GM21576 (cell line): ENCODE data around the gene CLSTN2.

Source experiments
- ATAC-seq: cut with Tn5 transposase; IDR thresholded peaks from one replicate; pipeline ENCODE4 v1.9.1; 2021; ENCODE audit warnings: mild to moderate bottlenecking, moderate library complexity; ENCODE audit not compliant: unreplicated experiment

The CLSTN2 gene

GRCh38 chr3:140143367-140144069 lies 208.5 kb downstream of the CLSTN2 start:
- no peak for ATAC-seq

- no peak for ATAC-seq
Measured at GRCh38 chr3:140145528-140145927, 210.5 kb downstream of the CLSTN2 start.

- ATAC-seq: no peak
Measured at GRCh38 chr3:140146668-140147067, 211.7 kb downstream of the CLSTN2 start.

- ATAC-seq: no peak
Measured at GRCh38 chr3:140147965-140148490, 213.0 kb downstream of the CLSTN2 start.

GRCh38 chr3:140148824-140149390 lies 213.9 kb downstream of the CLSTN2 start:
- ATAC-seq: no peak

- no peak for ATAC-seq
Measured at GRCh38 chr3:140151321-140151720, 216.3 kb downstream of the CLSTN2 start.

- ATAC-seq: no peak
Measured at GRCh38 chr3:140152851-140153639, 218.1 kb downstream of the CLSTN2 start.

GRCh38 chr3:140153736-140154135 lies 218.8 kb downstream of the CLSTN2 start:
- no peak for ATAC-seq

GRCh38 chr3:140157161-140157560 lies 222.2 kb downstream of the CLSTN2 start:
- no peak for ATAC-seq

GRCh38 chr3:140159646-140160045 lies 224.7 kb downstream of the CLSTN2 start:
- ATAC-seq: no peak

- no peak for ATAC-seq
Measured at GRCh38 chr3:140160553-140160952, 225.6 kb downstream of the CLSTN2 start.

GRCh38 chr3:140162551-140162950 lies 227.6 kb downstream of the CLSTN2 start:
- no peak for ATAC-seq

- no peak for ATAC-seq
Measured at GRCh38 chr3:140163159-140163763, 228.3 kb downstream of the CLSTN2 start.

GRCh38 chr3:140164156-140164555 lies 229.2 kb downstream of the CLSTN2 start:
- ATAC-seq: no peak

- ATAC-seq: no peak
Measured at GRCh38 chr3:140164922-140165590, 230.1 kb downstream of the CLSTN2 start.

- ATAC-seq: no peak
Measured at GRCh38 chr3:140165781-140166180, 230.8 kb downstream of the CLSTN2 start.

GRCh38 chr3:140166861-140167599 lies 232.0 kb downstream of the CLSTN2 start:
- no peak for ATAC-seq

GRCh38 chr3:140167600-140168281 lies 232.8 kb downstream of the CLSTN2 start:
- no peak for ATAC-seq

- peak; percentile 96 for ATAC-seq
Measured at GRCh38 chr3:140170612-140171011, 235.6 kb downstream of the CLSTN2 start.
